Measurements from ENCODE around the gene POLR3H.

POLR3H gene

DNA sequence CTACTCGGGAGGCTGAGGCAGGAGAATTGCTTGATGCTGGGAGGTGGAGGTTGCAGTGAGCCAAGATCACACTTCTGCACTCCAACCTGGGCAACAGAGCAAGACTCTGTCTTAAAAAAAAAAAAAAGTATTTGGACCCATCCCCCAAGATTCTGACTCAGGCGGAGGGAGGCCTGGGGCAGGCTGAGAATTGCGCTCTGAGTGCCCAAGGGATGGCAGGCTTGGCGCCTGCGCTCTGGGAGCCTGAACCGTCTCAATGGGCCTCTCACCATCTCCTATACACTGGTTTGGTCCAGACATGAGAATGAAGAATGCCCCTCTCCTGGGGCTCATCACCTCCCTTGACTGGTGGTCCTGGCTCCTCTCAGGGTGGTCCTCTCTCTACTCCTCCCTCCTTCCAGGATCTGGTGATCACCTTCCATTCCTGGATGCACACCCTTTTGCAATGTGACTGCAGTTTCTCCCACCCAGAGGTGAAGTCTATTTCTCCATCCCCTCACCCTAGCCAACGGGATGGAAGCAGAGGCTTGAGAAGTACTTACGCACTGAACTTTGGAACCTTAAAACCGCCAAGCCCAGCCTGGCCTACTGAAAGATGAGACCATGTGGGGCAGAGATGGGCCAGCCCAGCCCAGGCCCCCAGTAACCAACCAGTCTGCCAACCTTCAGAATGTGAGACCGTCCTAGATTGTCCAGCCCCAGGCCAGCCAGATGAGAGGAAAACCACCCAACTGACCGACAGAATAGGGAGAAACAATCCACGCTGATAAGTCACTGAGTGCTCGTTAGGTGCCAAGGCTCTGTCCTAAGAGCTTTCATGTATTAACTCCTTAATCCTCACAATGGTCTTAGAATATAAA is 4.9 kb downstream of the POLR3H start:
- H2AFZ ChIP-seq (ENCODE audit: low read length) = no peak overlapping the region
- no peak for TF ChIP-seq CTCF (conservative IDR thresholded peaks at IDR 0.05; ENCODE audit: low read length)
- TF ChIP-seq EZH2phosphoT487 (IDR thresholded peaks at IDR 0.05; ENCODE audit: borderline replicate concordance) = no peak
- H3K36me3 ChIP-seq (ENCODE audit: insufficient read depth, low read length) = no peaks in the 10 kb centered on the region
- H3K4me3 ChIP-seq (ENCODE audit: low read length, poor library complexity, severe bottlenecking) = no peak overlapping the region
- no peaks in the 10 kb centered on the region for H3K27me3 ChIP-seq (ENCODE audit: insufficient read depth, low read length, poor library complexity, severe bottlenecking)
- H3F3A ChIP-seq (ENCODE audit: low read depth) = no peaks in the 10 kb centered on the region
- H3K4me1 ChIP-seq (ENCODE audit: insufficient read depth, low read length, poor library complexity, severe bottlenecking) = peaks cover 20% of the 10 kb centered on the region
- no peak overlapping the region for H3K9ac ChIP-seq (ENCODE audit: low read depth, low read length, poor library complexity, severe bottlenecking)
- H3K9me3 ChIP-seq (ENCODE audit: insufficient read depth, low read depth, low read length) = no peaks in the 10 kb centered on the region
- no peaks in the 10 kb centered on the region for H3K9me2 ChIP-seq (replicated peaks; ENCODE audit: low read depth, low read length)
- H4K20me1 ChIP-seq (ENCODE audit: insufficient read depth, low read length, poor library complexity, severe bottlenecking) = peaks cover 13% of the 10 kb centered on the region
- H3K79me2 ChIP-seq (ENCODE audit: insufficient read depth, low read length) = peaks cover 38% of the 10 kb centered on the region
- no peak overlapping the region for H3K4me2 ChIP-seq (ENCODE audit: low read depth, low read length, poor library complexity, severe bottlenecking)

- H3K9me3 ChIP-seq (ENCODE audit: insufficient read depth, low read depth, low read length) = no peaks in the 10 kb centered on the region
- no peak overlapping the region for H3K4me3 ChIP-seq (ENCODE audit: low read length, poor library complexity, severe bottlenecking)
- H3K9me2 ChIP-seq (replicated peaks; ENCODE audit: low read depth, low read length) = no peaks in the 10 kb centered on the region
- H3K4me2 ChIP-seq (ENCODE audit: low read depth, low read length, poor library complexity, severe bottlenecking) = no peak overlapping the region
- TF ChIP-seq CTCF (conservative IDR thresholded peaks at IDR 0.05; ENCODE audit: low read length) = no peak
- TF ChIP-seq EZH2phosphoT487 (IDR thresholded peaks at IDR 0.05; ENCODE audit: borderline replicate concordance) = no peak
- no peak overlapping the region for H2AFZ ChIP-seq (ENCODE audit: low read length)
- no peaks in the 10 kb centered on the region for H3F3A ChIP-seq (ENCODE audit: low read depth)
- H4K20me1 ChIP-seq (ENCODE audit: insufficient read depth, low read length, poor library complexity, severe bottlenecking) = peaks cover 13% of the 10 kb centered on the region
- no peaks in the 10 kb centered on the region for H3K27me3 ChIP-seq (ENCODE audit: insufficient read depth, low read length, poor library complexity, severe bottlenecking)
- H3K4me1 ChIP-seq (ENCODE audit: insufficient read depth, low read length, poor library complexity, severe bottlenecking) = peaks cover 19% of the 10 kb centered on the region
- H3K9ac ChIP-seq (ENCODE audit: low read depth, low read length, poor library complexity, severe bottlenecking) = no peak overlapping the region
- no peaks in the 10 kb centered on the region for H3K36me3 ChIP-seq (ENCODE audit: insufficient read depth, low read length)
- H3K79me2 ChIP-seq (ENCODE audit: insufficient read depth, low read length) = peaks cover 31% of the 10 kb centered on the region
Observed at GRCh38 chr22:41538583-41538982, 5.7 kb downstream of the POLR3H start.

DNA sequence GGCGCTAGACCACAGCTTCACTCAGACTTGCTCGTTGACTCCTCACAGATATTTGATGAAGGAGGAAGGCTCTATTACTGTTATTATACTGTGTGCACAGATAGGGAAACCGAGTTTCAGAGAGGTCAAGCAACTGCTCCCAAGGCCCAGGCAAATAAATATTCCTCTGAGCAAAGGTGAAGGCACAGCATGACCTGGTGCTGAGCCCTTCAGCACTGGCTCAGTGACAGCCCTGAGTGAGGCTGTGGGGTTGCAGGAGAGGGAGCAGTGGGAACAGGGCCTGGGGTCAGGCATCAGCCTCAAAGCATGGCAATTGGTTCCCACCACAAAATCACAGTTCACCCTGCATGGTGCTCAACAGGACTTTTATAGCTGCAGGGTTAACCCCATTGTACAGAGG is 7.1 kb downstream of the POLR3H start:
- Histone ChIP-seq H3K27me3 (ENCODE audit: insufficient read depth, low read length, poor library complexity, severe bottlenecking) (no peaks in the 10 kb centered on the region), H3F3A (ENCODE audit: low read depth) (no peaks in the 10 kb centered on the region), H3K4me1 (ENCODE audit: insufficient read depth, low read length, poor library complexity, severe bottlenecking) (peaks cover 13% of the 10 kb centered on the region), H3K36me3 (ENCODE audit: insufficient read depth, low read length) (peaks cover 3% of the 10 kb centered on the region; the same call in 1 of the 2 replicates), H4K20me1 (ENCODE audit: insufficient read depth, low read length, poor library complexity, severe bottlenecking) (peaks cover 16% of the 10 kb centered on the region), H2AFZ (ENCODE audit: low read length) (no peak overlapping the region), H3K79me2 (ENCODE audit: insufficient read depth, low read length) (peaks cover 18% of the 10 kb centered on the region; the same call in 1 of the 2 replicates), H3K4me2 (ENCODE audit: low read depth, low read length, poor library complexity, severe bottlenecking) (no peak overlapping the region), H3K9me2 (replicated peaks; ENCODE audit: low read depth, low read length) (no peaks in the 10 kb centered on the region), H3K9ac (ENCODE audit: low read depth, low read length, poor library complexity, severe bottlenecking) (no peak overlapping the region), H3K9me3 (ENCODE audit: insufficient read depth, low read depth, low read length) (no peaks in the 10 kb centered on the region), H3K4me3 (ENCODE audit: low read length, poor library complexity, severe bottlenecking) (no peak overlapping the region)
- TF ChIP-seq EZH2phosphoT487 (IDR thresholded peaks at IDR 0.05; ENCODE audit: borderline replicate concordance) = no peak
- no peak for TF ChIP-seq CTCF (conservative IDR thresholded peaks at IDR 0.05; ENCODE audit: low read length)
